ENCODE measurements around the gene ADCY1. TPM values are rescaled to one million over a fixed set of nuclear protein-coding genes. Genes with fewer than 3 reads are reported as not detected.

Gene ADCY1
- total RNA-seq, 1 experiment from 2014 or later = 0.08 TPM

GRCh38 chr7:45624392-45624760 is 50.2 kb downstream of the ADCY1 start:
- no peak for DNase-seq (ENCODE audit: low read depth)

DNA sequence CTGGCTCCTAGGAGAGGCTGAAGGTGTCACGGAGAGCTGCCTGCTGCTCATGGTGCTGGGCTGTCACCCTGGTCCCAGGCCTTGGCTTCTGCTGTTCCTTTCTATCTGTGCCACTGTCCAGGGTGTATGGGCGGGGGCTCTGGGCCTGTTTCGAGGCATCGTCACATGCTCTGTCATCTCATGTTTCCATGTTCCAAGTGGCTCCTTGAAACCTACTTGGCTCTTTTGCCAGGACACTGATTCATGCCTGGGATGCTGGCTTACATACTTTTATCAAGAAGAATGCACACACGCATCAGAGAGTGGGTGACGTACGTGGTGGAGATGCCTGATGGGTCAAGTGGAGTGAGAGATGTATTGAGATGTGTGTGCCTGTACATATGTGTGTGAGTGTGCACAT is 50.9 kb downstream of the ADCY1 start:
- no peak for DNase-seq (ENCODE audit: low read depth)

DNA sequence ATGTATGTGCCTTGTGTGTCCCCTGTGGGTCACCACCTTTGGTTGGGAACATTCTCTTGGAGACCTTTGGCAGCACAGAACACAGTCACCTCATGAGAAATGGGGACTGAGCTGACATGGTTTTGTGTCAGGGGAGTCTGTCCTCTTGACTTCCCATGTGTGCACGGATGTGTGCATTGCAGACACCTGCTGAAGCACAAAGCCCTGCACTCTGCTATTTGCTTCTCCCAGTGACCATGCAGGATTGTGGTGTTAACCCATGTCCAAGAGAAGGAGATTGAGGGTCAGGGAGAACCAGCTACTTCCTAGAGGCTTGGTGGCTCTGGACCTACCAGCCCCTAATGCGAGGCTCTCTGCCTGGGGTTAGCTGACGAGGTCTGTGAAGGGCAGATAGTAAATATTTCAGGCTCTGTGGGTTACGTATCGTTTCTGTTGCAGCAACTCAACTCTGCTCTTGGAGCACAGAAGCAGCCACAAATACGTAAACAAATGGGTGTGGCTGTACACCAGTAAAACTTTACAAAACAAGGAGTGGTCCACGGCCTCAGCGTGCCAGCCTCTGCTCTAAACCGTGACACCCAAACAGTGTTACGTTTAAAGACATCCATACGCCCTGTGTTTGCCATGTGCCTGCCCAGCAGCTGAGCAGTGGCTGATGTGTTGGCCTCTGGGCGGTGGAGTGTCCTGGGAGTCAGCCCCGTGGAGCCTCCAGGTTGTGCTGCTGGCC is 51.7 kb downstream of the ADCY1 start:
- DNase-seq (ENCODE audit: low read depth) = no peak

GRCh38 chr7:45626441-45627430 is 52.6 kb downstream of the ADCY1 start:
- DNase-seq (ENCODE audit: low read depth) = no peak

DNA sequence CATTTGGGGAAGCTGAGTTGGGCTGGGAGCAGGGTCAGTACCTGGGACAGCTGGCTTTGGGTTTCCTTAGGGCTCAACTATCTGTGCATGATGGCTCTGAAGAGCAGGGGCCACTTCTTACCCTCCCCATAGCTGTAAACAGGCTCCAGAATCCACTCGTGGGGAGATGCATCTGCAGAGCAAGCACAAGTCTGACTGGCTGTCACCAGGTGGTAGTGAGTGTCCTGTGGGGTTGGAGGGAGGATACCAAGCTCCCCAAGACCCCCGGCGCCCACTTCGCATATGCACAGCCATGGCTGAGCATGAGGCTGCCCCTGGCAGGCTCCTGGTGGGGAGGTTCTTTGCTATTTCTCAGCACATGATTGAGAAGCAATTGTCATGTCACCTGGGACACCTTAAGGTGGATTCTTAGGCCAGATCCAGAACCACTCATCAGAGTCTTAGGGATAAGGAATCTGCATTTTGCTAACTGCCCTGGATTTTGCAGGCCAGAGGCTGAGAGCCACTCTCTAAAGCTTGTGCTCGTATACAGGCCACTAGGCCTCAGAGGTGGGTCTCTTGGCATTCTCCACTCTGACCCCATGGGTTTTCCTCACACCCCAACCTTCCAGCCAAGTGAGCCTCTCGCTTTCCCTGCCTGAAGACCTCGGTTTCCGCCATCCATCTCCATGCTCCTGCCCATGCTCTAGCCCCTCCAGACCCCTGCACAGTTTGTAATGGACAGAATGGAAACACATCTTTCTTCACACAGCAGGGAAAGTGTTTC is 53.7 kb downstream of the ADCY1 start:
- DNase-seq (ENCODE audit: low read depth) = no peak

- no peak for DNase-seq (ENCODE audit: low read depth)
These were observed 57.4 kb downstream of the ADCY1 start for GRCh38 chr7:45631569-45631968.

DNA sequence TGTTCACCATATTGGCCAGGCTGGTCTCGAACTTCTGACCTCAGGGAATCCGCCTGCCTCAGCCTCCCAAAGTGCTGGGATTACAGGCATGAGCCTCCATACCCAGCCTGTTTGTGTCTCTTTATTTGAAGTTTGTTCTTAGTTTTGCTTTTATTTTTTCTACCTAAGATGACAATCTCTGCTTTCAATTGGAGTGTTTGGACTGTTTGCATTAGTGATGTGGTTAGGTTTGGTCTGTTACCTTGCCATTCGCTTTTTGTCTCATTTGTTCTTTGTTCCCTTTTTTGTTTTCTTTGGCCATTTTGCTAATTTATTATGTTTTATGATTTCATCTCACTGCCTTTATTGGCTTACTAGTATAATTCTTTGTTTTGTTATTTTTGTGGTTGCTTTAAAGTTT is 62.6 kb downstream of the ADCY1 start:
- DNase-seq (ENCODE audit: low read depth) = no peak

- no peak for DNase-seq (ENCODE audit: low read depth)
These were observed 64.7 kb downstream of the ADCY1 start for GRCh38 chr7:45638916-45639315.

DNA sequence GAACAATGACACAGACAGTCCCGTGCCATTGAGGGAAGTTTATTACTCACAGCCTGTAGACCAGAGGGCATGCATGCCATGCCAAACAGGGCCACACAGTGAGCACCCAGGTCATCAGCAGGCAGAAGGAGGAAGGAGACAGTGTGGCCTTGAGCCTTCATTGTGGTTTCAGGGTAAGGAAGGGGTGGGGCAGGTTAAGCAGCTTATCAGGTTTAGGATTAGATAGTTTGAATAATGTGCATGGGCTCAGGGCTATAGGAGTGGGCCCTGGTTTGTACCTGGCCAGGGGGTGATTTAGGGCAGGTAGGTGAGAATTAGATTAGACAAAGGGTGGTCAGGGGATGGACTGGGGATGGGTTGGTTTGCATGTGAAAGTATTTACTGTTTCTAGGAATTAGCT is 67.9 kb downstream of the ADCY1 start:
- no peak for DNase-seq (ENCODE audit: low read depth)

GRCh38 chr7:45643630-45644029 is 69.5 kb downstream of the ADCY1 start:
- no peak for DNase-seq (ENCODE audit: low read depth)

GRCh38 chr7:45644237-45644636 is 70.1 kb downstream of the ADCY1 start:
- no peak for DNase-seq (ENCODE audit: low read depth)

DNA sequence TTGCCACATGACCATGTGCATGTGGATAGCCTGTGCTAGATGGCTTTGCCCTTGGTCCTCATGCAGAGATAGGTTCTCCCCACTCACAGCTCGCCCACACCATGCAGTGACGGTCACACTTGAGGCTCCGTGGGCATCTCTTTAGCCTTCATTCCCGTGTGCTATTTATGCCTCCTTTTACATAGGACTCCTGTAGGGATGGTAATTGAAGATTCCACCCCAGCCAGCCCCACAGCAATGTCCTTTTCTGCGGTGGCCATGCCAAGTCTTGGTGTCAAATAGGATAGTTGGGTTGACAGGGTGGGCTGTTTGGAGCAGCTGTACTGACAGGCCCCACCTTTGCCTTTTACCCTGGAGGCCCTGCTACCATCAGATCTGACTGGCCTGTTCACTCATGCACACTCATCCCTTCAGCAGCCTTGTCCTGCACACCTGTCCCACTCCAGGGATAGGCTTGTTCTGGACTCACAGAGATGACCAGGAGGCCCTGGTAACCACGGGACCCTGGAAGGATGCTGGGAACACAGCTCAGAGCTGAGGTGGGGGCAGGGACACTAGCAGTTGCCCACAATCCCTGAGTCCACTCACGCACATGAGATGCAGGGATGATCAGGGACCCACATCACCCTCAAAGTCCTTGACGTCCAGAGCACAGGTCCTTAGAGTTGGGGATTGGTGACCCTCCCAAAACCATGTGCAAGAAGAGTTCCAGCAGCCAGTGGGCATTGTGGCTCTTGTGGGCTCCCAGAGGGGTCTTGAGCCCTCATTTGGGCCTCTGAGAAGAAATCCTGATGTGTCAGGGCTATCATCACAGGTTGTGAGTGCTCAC is 71.2 kb downstream of the ADCY1 start:
- DNase-seq (ENCODE audit: low read depth) = no peak

GRCh38 chr7:45646207-45646821 is 72.1 kb downstream of the ADCY1 start:
- no peak for DNase-seq (ENCODE audit: low read depth)

GRCh38 chr7:45646996-45647825 is 73.0 kb downstream of the ADCY1 start:
- DNase-seq (ENCODE audit: low read depth) = peak; percentile 17

- no peak for DNase-seq (ENCODE audit: low read depth)
These were observed 74.0 kb downstream of the ADCY1 start for GRCh38 chr7:45647967-45648670.

DNA sequence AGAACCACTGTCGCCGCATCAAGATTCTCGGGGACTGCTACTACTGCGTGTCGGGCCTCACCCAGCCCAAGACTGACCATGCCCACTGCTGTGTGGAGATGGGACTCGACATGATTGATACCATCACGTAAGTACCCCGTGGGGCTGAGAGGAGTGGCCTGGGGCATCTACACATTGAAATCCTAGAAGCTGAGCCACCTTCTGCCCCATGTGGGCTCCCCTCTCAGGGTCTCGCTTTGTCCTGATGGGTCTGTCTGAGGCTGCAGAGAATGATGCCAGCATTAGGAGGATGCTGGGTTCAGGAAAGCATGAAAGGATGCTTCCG is 74.5 kb downstream of the ADCY1 start:
- no peak for DNase-seq (ENCODE audit: low read depth)

DNA sequence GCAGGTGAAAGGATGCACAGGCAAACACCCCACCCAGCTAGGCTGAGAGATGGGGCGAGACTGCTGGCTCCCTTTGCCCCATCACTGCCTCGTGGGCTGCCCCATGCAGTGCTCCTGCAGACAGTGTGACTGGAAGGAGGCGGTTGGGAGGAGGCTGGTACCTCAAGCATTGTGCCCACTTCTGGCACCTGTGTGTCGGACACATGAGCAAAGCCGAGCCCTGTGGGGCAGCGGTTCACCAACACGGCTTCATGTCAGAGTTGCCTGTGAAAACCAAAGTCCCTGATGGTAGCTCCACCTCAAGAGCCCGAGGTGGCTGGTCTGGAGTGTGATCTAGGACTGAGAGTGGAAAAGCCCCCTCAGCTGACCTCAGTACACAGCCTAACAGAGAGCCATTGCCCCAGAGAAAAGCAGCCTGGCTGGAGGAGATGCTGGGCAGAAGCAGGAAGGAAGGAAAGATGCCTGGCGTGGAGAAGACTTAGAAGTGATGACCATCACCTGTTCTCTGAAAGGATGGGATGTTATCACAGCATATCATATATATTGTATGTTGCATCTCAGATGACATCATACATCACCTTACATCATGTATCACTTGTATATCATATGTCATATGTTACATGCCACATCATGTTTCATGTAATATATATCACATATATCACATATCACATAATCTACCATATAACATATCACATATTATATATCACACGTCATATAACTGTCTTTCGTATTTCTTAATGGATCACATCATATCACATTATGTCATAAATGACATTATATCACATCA is 75.6 kb downstream of the ADCY1 start:
- DNase-seq (ENCODE audit: low read depth) = no peak

Data from HT1080 (cell line).